ENCODE results near the gene METTL24. TPM values are rescaled to one million over a fixed set of nuclear protein-coding genes. Genes with fewer than 3 reads are reported as not detected.
"Not testable (repeated sequence)": the region's sequence is repeated elsewhere in the genome, so short reads cannot be mapped to it uniquely, and the experiment has no call there.

Gene METTL24
- total and polyA plus RNA-seq, 3 donors from 2014 or later = 3.5 to 6.3 (median 6.0) TPM

GRCh38 chr6:110246900-110247546 is 111.1 kb downstream of the METTL24 start:
- Histone ChIP-seq H3K27me3 (no peaks in the 10 kb centered on the region), H3K4me1 (no peaks in the 10 kb centered on the region), H3K9me3 (no peaks in the 10 kb centered on the region), H3K4me3 (no peak overlapping the region), H3K36me3 (ENCODE audit: low read depth, missing control alignments) (no peaks in the 10 kb centered on the region), H3K27ac (no peak overlapping the region)
- 94 to 96% methylated on average over 3 of the region's 3 CpGs for WGBS, 2 donors
- no peak for DNase-seq
- intact Hi-C loops (cut with DNase I; ENCODE audit: low total_unique reads) = no loop called here
- TF ChIP-seq CTCF (IDR thresholded peaks at IDR 0.05) = no peak
- no peak for TF ChIP-seq POLR2A (IDR thresholded peaks at IDR 0.05)

GRCh38 chr6:110246378-110246777 is 111.8 kb downstream of the METTL24 start:
- H3K36me3 ChIP-seq (ENCODE audit: low read depth, missing control alignments) = no peaks in the 10 kb centered on the region
- no peak overlapping the region for H3K4me3 ChIP-seq
- TF ChIP-seq POLR2A (IDR thresholded peaks at IDR 0.05) = no peak
- no peak for TF ChIP-seq CTCF (IDR thresholded peaks at IDR 0.05)
- H3K4me1 ChIP-seq = no peaks in the 10 kb centered on the region
- H3K27ac ChIP-seq = no peak overlapping the region
- DNase-seq = no peak
- WGBS, 2 donors = 96 to 100% methylated on average over 3 of the region's 3 CpGs
- intact Hi-C loops (cut with DNase I; ENCODE audit: low total_unique reads) = no loop called here
- H3K27me3 ChIP-seq = no peaks in the 10 kb centered on the region
- no peaks in the 10 kb centered on the region for H3K9me3 ChIP-seq

GRCh38 chr6:110244621-110245020 is 113.5 kb downstream of the METTL24 start:
- H3K9me3 ChIP-seq; H3K4me1 ChIP-seq; DNase-seq; intact Hi-C loops (cut with DNase I; ENCODE audit: low total_unique reads); H3K36me3 ChIP-seq (ENCODE audit: low read depth, missing control alignments); H3K27ac ChIP-seq; H3K27me3 ChIP-seq; H3K4me3 ChIP-seq: not testable (repeated sequence)
- 94% methylated on average over 3 of the region's 3 CpGs for WGBS, 2 donors

GRCh38 chr6:110239526-110240274 is 118.4 kb downstream of the METTL24 start:
- Histone ChIP-seq H3K27ac (no peak overlapping the region), H3K27me3 (no peaks in the 10 kb centered on the region), H3K4me1 (no peaks in the 10 kb centered on the region), H3K4me3 (no peak overlapping the region), H3K36me3 (ENCODE audit: low read depth, missing control alignments) (no peaks in the 10 kb centered on the region), H3K9me3 (no peaks in the 10 kb centered on the region)
- no peak for DNase-seq
- 90 to 95% methylated on average over 1 of the region's 1 CpG for WGBS, 2 donors
- no peak for TF ChIP-seq POLR2A (IDR thresholded peaks at IDR 0.05)
- no peak for TF ChIP-seq CTCF (IDR thresholded peaks at IDR 0.05)
- intact Hi-C loops (cut with DNase I; ENCODE audit: low total_unique reads) = no loop called here

GRCh38 chr6:110236007-110236406 is 122.1 kb downstream of the METTL24 start:
- H3K4me1 ChIP-seq; H3K27ac ChIP-seq; intact Hi-C loops (cut with DNase I; ENCODE audit: low total_unique reads); DNase-seq; H3K27me3 ChIP-seq; H3K36me3 ChIP-seq (ENCODE audit: low read depth, missing control alignments); H3K4me3 ChIP-seq; H3K9me3 ChIP-seq: not testable (repeated sequence)
- 95 to 100% methylated on average over 1 of the region's 1 CpG for WGBS, 2 donors
